Testis (tissue), 2 donors: ENCODE data around the gene GFY.

Source experiments
- POLR2A ChIP-seq: fragments of 450-650 bp; IDR thresholded peaks from one replicate; pipeline ENCODE4 v1.6.1; 2017; ENCODE audit warnings: antibody characterized with exemption, mild to moderate bottlenecking, moderate library complexity
- TF ChIP-seq, protein P1 (sequence below), 3 experiments: fragments of 450-650 bp in 2 of 3; fragments of 200-600 bp in 1 of 3; sonication (generic) in 1 of 3; IDR thresholded peaks; one replicate each; pipeline ENCODE4 v1.5.1; 2016 to 2019; ENCODE audit warnings: antibody characterized with exemption in 3 of 3, mild to moderate bottlenecking in 2 of 3, moderate library complexity in 1 of 3

DNA sequence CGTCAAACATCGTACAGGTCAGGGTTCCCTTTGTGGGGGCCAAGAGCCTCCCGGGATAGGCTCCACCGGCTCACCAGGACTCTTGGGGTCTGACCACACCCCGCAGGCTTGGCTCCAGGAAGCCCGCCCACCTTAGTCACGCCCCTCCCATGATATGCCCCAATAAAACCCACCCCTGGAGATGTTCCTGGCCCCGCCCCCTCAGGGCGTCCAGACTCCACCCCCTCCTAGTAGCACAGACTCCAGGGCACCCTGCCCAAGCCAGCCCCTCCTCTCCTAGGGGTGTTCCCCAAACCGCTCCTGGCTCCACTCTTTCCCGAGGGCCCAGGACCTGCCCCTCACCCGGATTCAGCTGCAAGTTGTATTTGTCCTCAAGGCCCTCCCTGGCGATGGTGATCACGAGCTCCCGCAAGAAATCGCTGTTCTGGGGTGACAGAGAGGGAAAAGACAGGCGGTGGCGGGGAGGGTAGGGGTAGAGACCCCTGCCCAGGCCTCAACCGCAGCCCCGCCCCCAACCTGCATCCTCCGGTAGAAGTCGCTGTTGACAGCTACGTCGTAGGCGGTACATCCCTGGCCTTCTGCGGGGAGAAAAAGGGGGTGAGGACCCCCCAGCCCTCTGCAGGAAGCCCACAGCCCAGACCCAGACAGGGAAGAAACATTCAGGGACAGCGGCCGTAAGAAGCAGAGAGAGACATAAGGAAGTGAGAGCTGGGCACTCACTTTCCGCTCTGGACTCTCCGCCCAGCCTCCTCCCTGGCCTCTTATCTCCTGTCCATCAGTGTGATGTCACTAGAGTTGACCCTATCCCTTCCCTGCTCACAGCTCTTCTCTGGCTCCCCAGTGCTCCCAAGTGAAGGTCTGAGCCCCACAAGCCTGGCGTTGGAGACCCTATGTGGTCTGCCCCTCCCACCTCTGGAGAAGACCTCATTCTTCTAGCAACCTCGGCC is 22.6 kb downstream of the GFY start:
- TF ChIP-seq POLR2A, result no peak
- TF ChIP-seq, protein P1, sequence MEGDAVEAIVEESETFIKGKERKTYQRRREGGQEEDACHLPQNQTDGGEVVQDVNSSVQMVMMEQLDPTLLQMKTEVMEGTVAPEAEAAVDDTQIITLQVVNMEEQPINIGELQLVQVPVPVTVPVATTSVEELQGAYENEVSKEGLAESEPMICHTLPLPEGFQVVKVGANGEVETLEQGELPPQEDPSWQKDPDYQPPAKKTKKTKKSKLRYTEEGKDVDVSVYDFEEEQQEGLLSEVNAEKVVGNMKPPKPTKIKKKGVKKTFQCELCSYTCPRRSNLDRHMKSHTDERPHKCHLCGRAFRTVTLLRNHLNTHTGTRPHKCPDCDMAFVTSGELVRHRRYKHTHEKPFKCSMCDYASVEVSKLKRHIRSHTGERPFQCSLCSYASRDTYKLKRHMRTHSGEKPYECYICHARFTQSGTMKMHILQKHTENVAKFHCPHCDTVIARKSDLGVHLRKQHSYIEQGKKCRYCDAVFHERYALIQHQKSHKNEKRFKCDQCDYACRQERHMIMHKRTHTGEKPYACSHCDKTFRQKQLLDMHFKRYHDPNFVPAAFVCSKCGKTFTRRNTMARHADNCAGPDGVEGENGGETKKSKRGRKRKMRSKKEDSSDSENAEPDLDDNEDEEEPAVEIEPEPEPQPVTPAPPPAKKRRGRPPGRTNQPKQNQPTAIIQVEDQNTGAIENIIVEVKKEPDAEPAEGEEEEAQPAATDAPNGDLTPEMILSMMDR (IDR thresholded peaks at IDR 0.05), result no peak
